GM12874 (cell line): ENCODE results near the gene SMARCE1.

Experiments
- TF ChIP-seq, protein P1 (sequence below): IDR thresholded peaks from 2 replicates; pipeline ENCODE4 v1.5.1; 2011; ENCODE audit warnings: low read depth, mild to moderate bottlenecking, control low read depth, low read length, moderate library complexity; ENCODE audit not compliant: insufficient read depth

The SMARCE1 gene

GRCh38 chr17:40647624-40648383 lies at the start of gene SMARCE1:
SMARCE1 (minus strand) TSS chr17:40647818; CDS start chr17:40645802, 2,016 bp downstream.
- TF ChIP-seq, protein P1, sequence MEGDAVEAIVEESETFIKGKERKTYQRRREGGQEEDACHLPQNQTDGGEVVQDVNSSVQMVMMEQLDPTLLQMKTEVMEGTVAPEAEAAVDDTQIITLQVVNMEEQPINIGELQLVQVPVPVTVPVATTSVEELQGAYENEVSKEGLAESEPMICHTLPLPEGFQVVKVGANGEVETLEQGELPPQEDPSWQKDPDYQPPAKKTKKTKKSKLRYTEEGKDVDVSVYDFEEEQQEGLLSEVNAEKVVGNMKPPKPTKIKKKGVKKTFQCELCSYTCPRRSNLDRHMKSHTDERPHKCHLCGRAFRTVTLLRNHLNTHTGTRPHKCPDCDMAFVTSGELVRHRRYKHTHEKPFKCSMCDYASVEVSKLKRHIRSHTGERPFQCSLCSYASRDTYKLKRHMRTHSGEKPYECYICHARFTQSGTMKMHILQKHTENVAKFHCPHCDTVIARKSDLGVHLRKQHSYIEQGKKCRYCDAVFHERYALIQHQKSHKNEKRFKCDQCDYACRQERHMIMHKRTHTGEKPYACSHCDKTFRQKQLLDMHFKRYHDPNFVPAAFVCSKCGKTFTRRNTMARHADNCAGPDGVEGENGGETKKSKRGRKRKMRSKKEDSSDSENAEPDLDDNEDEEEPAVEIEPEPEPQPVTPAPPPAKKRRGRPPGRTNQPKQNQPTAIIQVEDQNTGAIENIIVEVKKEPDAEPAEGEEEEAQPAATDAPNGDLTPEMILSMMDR: no peak

- TF ChIP-seq, protein P1: no peak
Measured at GRCh38 chr17:40697297-40697696, 49.7 kb upstream of the SMARCE1 start.

DNA sequence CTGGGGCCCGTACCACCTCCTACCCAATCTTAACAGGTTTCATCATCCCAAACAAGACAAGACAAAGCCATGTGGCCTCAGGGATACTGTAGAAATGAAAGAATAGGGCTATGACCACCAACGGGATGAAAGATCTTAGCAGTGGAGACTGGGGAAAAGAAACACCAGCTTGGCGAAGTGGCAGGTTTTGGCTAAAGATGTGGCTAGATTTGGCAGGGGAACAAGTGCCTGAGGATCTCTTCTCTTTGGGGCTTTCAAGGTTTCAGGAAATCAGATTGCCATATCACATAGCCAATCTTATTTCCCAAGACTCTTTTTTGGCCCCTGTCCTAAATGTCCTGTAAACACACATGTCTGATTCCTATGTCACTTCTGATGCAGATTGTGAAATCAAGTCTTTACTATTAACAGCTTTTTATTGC lies 49.0 kb upstream of the SMARCE1 start:
- TF ChIP-seq, protein P1: no peak

DNA sequence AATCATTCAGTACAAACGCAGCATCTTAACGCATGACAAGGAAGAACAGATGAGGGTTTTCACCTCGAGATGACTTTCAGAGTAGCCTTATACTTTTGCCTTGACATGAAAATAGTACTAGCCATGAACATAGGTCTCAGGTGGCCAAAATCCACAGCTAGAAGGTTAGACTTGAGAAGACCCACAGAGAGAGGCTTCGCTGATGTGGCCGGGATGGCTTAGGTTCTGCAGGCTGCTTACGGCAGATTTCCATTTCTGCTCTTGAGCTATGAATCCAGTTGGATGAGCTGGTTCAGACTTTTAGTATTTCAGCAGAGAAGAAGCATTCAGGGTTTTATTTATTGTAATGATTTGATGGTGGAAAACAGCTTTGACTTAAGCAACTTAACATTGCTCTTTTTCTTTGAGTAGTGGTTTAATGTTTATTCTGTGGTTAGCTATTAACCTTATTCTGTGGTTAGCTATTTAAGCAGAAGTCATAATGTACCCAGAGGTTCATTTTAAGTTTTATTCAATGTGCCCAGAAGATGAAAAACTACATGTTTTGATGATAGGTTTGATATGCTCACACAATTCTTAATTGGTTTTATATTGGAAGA lies 48.4 kb upstream of the SMARCE1 start:
- TF ChIP-seq, protein P1: no peak

DNA sequence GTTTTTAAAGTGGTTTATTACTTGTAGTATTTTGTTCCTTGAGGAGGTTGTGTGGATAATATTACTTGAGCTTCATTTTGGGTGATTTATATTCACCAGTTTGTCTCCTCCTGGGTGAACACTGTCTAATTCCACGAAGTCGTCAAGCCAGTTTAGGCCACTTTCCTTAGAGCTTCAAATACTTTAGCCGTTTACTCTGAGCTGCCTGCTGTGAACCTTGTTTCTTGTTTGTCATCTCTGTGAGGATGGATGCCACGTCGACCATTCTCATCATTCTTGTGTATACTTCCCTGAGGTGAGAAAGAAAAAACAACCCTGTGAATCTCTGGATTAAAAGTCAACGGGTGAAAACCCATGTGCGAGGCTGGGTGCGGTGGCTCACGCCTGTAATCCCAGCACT lies 47.0 kb upstream of the SMARCE1 start:
- TF ChIP-seq, protein P1: no peak

DNA sequence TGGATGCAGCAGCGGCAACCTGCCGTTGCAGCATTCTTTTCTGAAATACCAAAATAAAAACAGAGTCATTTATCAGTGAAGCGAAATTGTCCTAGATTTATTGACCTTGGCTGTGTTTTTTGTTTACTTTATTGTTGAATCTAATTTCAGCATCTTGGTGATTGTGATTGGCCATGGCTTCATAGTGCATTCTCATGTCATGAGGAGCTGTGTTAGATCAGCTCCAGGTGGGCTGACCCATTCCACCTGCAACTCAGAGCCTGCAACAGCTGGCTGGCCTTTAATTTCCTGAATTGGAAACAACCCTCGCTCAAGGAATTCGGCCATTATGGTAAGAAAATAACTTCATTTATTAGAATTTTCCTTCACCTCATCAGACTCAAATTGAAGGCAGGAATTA lies 39.5 kb upstream of the SMARCE1 start:
- TF ChIP-seq, protein P1: no peak

DNA sequence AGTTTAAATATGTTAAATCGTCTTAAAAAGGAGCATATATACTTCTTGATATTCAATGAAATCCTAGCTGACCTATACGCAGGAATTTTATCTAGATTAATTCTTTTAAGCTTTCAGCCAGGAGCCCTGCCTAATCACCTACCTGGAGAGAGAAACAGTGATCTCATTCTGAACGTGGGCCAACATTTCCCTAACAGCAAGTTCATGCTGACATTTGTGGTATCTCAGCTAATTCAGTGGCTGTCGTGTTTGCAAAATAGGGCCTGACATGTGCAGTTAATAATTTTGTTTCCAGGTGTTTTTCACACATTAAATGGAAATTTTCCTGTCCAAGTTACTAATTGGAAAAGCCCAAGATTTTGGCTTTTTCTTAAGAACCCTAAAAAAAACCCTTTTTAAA lies 38.6 kb upstream of the SMARCE1 start:
- TF ChIP-seq, protein P1: no peak
